Chondrocyte (in vitro differentiated cells): ENCODE results near the gene NIPA2. TPM values are rescaled to one million over a fixed set of nuclear protein-coding genes. Genes with fewer than 3 reads are reported as not detected.

ENCODE experiments used
- DNase-seq: peaks from one replicate; pipeline ENCODE4 v3.0.0; 2021; ENCODE audit warnings: mixed read lengths, low spot score
- H3K27ac Mint-ChIP-seq: one replicate; pipeline ENCODE4 v1.8.0; 2021; ENCODE audit warnings: mild to moderate bottlenecking, moderate library complexity, mixed read lengths; ENCODE audit not compliant: unreplicated experiment
- H3K27me3 Mint-ChIP-seq: 2 replicates; pipeline ENCODE4 v1.8.0; 2021; ENCODE audit warnings: low read depth, mixed read lengths
- H3K36me3 Mint-ChIP-seq: 2 replicates; pipeline ENCODE4 v1.8.0; 2021; ENCODE audit warnings: low read depth, mixed read lengths
- H3K4me1 Mint-ChIP-seq: 2 replicates; pipeline ENCODE4 v1.8.0; 2021; ENCODE audit warnings: low read depth, mild to moderate bottlenecking, mixed read lengths
- H3K4me3 Mint-ChIP-seq: one replicate; pipeline ENCODE4 v1.8.0; 2021; ENCODE audit warnings: mild to moderate bottlenecking, moderate library complexity, mixed read lengths; ENCODE audit not compliant: unreplicated experiment
- H3K9me3 Mint-ChIP-seq: 2 replicates; pipeline ENCODE4 v1.8.0; 2021; ENCODE audit warnings: low read depth, mixed read lengths
- total RNA-seq: library from RNA; stranded (reverse); gene quantifications from 3 replicates; pipeline ENCODE4 v1.2.1, GENCODE V29; 2021
- TF ChIP-seq, protein P1 (sequence below): fragments of 200-600 bp; sonication (generic); IDR thresholded peaks from 2 replicates; pipeline ENCODE4 v1.5.0; 2021; ENCODE audit warnings: antibody characterized with exemption, mild to moderate bottlenecking, moderate library complexity

Gene NIPA2
- total RNA-seq, 1 donor from 2014 or later: 59.3 TPM

DNA sequence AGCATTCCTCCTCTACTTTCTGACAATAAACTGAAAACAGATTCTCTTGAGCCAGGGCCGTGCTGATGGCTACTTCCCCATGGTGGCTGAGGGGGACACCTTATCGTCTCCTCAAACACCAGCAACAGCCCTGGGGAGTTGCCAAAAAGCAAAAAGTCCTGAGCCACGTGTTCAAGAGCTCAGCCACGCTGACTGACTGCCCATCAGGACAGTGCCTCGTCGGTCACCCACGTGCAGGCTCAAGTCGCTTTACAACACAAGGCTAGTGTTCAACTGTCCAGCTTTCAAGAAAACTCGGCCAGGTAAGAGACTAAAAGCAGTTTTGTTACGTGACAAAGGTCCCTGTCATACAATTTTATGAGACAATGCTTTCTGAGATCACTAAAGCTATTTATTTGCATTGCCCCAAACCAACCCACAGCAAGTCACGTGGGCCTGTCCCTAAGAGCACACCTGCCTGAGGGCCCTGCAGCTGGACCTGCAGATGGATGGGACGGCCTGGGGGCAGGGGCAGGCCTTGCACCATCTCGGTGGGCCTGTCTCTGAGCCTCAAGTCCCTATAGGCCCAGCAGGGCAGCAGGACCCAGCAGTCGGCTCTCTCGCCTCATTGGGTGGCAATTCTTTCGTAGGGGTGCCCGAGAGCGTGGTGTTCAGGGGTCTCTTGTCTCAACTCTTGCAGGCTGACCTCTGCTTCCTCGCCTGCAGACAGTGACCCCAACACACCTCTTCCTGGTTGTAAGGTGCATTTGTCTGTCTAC, 42.7 kb downstream of the NIPA2 start:
- H3K36me3 Mint-ChIP-seq: peaks cover 32% of the 10 kb centered on the region
- H3K27me3 Mint-ChIP-seq: no peaks in the 10 kb centered on the region
- no peak overlapping the region for H3K4me3 Mint-ChIP-seq
- H3K9me3 Mint-ChIP-seq: no peaks in the 10 kb centered on the region
- peak overlapping the region; percentile 17 for H3K27ac Mint-ChIP-seq
- TF ChIP-seq, protein P1, sequence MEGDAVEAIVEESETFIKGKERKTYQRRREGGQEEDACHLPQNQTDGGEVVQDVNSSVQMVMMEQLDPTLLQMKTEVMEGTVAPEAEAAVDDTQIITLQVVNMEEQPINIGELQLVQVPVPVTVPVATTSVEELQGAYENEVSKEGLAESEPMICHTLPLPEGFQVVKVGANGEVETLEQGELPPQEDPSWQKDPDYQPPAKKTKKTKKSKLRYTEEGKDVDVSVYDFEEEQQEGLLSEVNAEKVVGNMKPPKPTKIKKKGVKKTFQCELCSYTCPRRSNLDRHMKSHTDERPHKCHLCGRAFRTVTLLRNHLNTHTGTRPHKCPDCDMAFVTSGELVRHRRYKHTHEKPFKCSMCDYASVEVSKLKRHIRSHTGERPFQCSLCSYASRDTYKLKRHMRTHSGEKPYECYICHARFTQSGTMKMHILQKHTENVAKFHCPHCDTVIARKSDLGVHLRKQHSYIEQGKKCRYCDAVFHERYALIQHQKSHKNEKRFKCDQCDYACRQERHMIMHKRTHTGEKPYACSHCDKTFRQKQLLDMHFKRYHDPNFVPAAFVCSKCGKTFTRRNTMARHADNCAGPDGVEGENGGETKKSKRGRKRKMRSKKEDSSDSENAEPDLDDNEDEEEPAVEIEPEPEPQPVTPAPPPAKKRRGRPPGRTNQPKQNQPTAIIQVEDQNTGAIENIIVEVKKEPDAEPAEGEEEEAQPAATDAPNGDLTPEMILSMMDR: no peak
- DNase-seq: no peak
- no peaks in the 10 kb centered on the region for H3K4me1 Mint-ChIP-seq

DNA sequence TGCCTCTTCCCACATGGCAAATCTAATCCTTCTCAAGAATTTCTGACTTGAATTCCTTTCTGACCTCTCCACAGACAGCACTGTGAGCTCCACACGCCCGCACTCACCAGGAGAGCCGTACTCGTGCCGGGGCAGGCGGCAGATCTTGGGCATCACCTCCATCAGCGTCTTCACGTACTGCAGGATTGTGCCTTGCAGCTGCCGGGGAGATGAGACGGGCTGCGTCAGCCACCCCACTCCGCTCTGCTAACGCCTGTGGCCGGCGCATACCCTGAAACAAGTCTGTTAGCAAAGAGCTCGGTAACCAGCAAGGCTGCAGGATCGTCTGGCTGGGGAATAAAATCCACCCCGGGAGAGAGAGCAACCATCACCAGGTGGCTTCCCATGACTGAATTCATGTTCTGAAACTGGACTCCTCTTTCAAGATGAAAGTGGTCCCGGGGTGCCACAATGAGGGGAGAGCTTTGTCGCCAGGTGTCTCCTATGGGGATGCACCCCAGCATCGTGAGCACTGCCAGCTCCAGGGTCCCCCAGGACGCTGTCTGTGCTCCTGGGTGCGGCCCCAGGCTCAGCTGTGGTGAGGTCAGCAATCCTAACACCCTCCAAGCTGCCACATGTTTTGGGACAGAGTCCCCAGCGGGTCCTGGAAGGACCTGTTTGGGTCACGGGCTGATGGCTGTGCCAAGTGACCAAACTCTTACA, 43.4 kb downstream of the NIPA2 start:
- TF ChIP-seq, protein P1: no peak
- Mint-ChIP-seq H3K4me1 (peaks cover 2% of the 10 kb centered on the region), H3K27me3 (no peaks in the 10 kb centered on the region), H3K4me3 (no peak overlapping the region), H3K27ac (no peak overlapping the region), H3K9me3 (no peaks in the 10 kb centered on the region), H3K36me3 (peaks cover 28% of the 10 kb centered on the region)
- no peak for DNase-seq

GRCh38 chr15:22883196-22883595, 44.7 kb downstream of the NIPA2 start:
- no peaks in the 10 kb centered on the region for H3K9me3 Mint-ChIP-seq
- no peaks in the 10 kb centered on the region for H3K27me3 Mint-ChIP-seq
- no peak overlapping the region for H3K27ac Mint-ChIP-seq
- peaks cover 25% of the 10 kb centered on the region for H3K36me3 Mint-ChIP-seq
- DNase-seq: no peak
- TF ChIP-seq, protein P1: no peak
- H3K4me1 Mint-ChIP-seq: peaks cover 15% of the 10 kb centered on the region
- H3K4me3 Mint-ChIP-seq: no peak overlapping the region

DNA sequence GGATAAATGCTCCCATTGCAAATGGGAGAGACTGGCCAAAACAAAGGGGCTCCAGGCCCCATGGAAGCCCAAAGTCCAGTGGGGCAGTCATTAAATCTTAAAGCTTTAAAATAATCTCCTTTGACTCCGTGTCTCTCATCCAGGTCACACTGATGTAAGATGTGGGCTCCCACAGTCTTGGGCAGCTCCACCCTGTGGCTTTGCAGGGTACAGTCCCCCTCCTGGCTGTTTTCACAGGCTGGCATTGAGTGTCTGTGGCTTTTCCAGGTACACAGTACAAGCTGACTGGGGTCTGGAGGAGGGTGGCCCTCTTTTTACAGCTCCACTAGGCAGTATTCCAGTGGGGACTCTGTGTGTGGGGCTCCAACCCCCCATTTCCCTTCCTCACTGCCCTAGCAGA, 45.9 kb downstream of the NIPA2 start:
- Mint-ChIP-seq H3K4me1 (peaks cover 18% of the 10 kb centered on the region), H3K36me3 (peaks cover 21% of the 10 kb centered on the region), H3K27ac (no peak overlapping the region), H3K4me3 (no peak overlapping the region), H3K9me3 (no peaks in the 10 kb centered on the region), H3K27me3 (no peaks in the 10 kb centered on the region)
- TF ChIP-seq, protein P1: peak; percentile 48
- no peak for DNase-seq

GRCh38 chr15:22885120-22885519, 46.7 kb downstream of the NIPA2 start:
- Mint-ChIP-seq H3K27me3 (no peaks in the 10 kb centered on the region), H3K4me1 (peaks cover 18% of the 10 kb centered on the region), H3K27ac (no peak overlapping the region), H3K9me3 (no peaks in the 10 kb centered on the region), H3K36me3 (peaks cover 21% of the 10 kb centered on the region), H3K4me3 (no peak overlapping the region)
- TF ChIP-seq, protein P1: no peak
- no peak for DNase-seq
